ENCODE data around the gene PDE4D. TPM values are rescaled to one million over a fixed set of nuclear protein-coding genes. Genes with fewer than 3 reads are reported as not detected.

The PDE4D gene
- total RNA-seq, 1 experiment from 2014 or later = 3.6 TPM

- no TSS peak for BruUV-seq (replicated peaks)
- no peak overlapping the region for H2AFZ ChIP-seq (ENCODE audit: low read length)
Measured at GRCh38 chr5:59838067-59838466, 55.5 kb downstream of the PDE4D start.

GRCh38 chr5:59837071-59837470 is 56.5 kb downstream of the PDE4D start:
- no peaks in the 10 kb centered on the region for H3K9me2 ChIP-seq (replicated peaks; ENCODE audit: low read length)
- no peaks in the 10 kb centered on the region for H3K79me2 ChIP-seq (ENCODE audit: low read length)
- no peak overlapping the region for H3K4me3 ChIP-seq (ENCODE audit: low read length)
- H3K4me1 ChIP-seq (ENCODE audit: insufficient read depth, low read length) = no peaks in the 10 kb centered on the region
- DNase-seq (no peak), ATAC-seq (no peak)
- H3K36me3 ChIP-seq (ENCODE audit: low read depth, low read length) = no peaks in the 10 kb centered on the region
- no TSS peak for BruUV-seq (replicated peaks)
- CTCF ChIA-PET = no interaction called here
- H3F3A ChIP-seq (ENCODE audit: low read length, unreplicated experiment) = no peaks in the 10 kb centered on the region
- TF ChIP-seq CTCF (conservative IDR thresholded peaks at IDR 0.05; ENCODE audit: low read depth, low read length) (no peak), EZH2phosphoT487 (IDR thresholded peaks at IDR 0.05; ENCODE audit: borderline replicate concordance, low read length) (no peak), EZH2 (IDR thresholded peaks at IDR 0.05; ENCODE audit: low read length, unreplicated experiment) (no peak)
- H2AFZ ChIP-seq (ENCODE audit: low read length) = no peak overlapping the region
- POLR2A ChIA-PET (ENCODE audit: unreplicated experiment) = no interaction called here
- H3K9ac ChIP-seq (ENCODE audit: low read length) = no peak overlapping the region
- intact Hi-C loops (cut with micrococcal nuclease) = no loop called here
- H3K27ac ChIP-seq (ENCODE audit: low read length) = no peak overlapping the region
- no peaks in the 10 kb centered on the region for H4K20me1 ChIP-seq (ENCODE audit: low read length)
- no peak overlapping the region for H3K4me2 ChIP-seq (ENCODE audit: low read length)
- no peaks in the 10 kb centered on the region for H3K9me3 ChIP-seq (ENCODE audit: low read length)
- H3K27me3 ChIP-seq (ENCODE audit: low read length) = peaks cover 12% of the 10 kb centered on the region; the same call in 1 of the 2 replicates

More at GRCh38 chr5:59838067-59838466, 55.5 kb downstream of the PDE4D start:
- Histone ChIP-seq H3K4me1 (ENCODE audit: insufficient read depth, low read length) (no peaks in the 10 kb centered on the region), H3K9me3 (ENCODE audit: low read length) (no peaks in the 10 kb centered on the region), H3F3A (ENCODE audit: low read length, unreplicated experiment) (no peaks in the 10 kb centered on the region), H3K4me2 (ENCODE audit: low read length) (no peak overlapping the region), H3K9me2 (replicated peaks; ENCODE audit: low read length) (no peaks in the 10 kb centered on the region), H4K20me1 (ENCODE audit: low read length) (no peaks in the 10 kb centered on the region), H3K27me3 (ENCODE audit: low read length) (peaks cover 2% of the 10 kb centered on the region; the same call in 1 of the 2 replicates), H3K36me3 (ENCODE audit: low read depth, low read length) (no peaks in the 10 kb centered on the region), H3K79me2 (ENCODE audit: low read length) (no peaks in the 10 kb centered on the region), H3K9ac (ENCODE audit: low read length) (no peak overlapping the region), H3K27ac (ENCODE audit: low read length) (no peak overlapping the region), H3K4me3 (ENCODE audit: low read length) (no peak overlapping the region)
- intact Hi-C loops (cut with micrococcal nuclease) = no loop called here
- ChIA-PET POLR2A (ENCODE audit: unreplicated experiment) (no interaction called here), CTCF (no interaction called here)
- DNase-seq (no peak), ATAC-seq (no peak)
- no peak for TF ChIP-seq CTCF (conservative IDR thresholded peaks at IDR 0.05; ENCODE audit: low read depth, low read length)
- no peak for TF ChIP-seq EZH2phosphoT487 (IDR thresholded peaks at IDR 0.05; ENCODE audit: borderline replicate concordance, low read length)
- no peak for TF ChIP-seq EZH2 (IDR thresholded peaks at IDR 0.05; ENCODE audit: low read length, unreplicated experiment)

- Histone ChIP-seq H3K79me2 (ENCODE audit: low read length) (no peaks in the 10 kb centered on the region), H3K36me3 (ENCODE audit: low read depth, low read length) (no peaks in the 10 kb centered on the region), H3K27me3 (ENCODE audit: low read length) (peaks cover 17% of the 10 kb centered on the region; the same call in 1 of the 2 replicates), H3K9me3 (ENCODE audit: low read length) (no peaks in the 10 kb centered on the region), H3K4me3 (ENCODE audit: low read length) (no peak overlapping the region), H3K9me2 (replicated peaks; ENCODE audit: low read length) (no peaks in the 10 kb centered on the region), H4K20me1 (ENCODE audit: low read length) (no peaks in the 10 kb centered on the region), H3K9ac (ENCODE audit: low read length) (no peak overlapping the region), H3F3A (ENCODE audit: low read length, unreplicated experiment) (no peaks in the 10 kb centered on the region), H2AFZ (ENCODE audit: low read length) (no peak overlapping the region), H3K4me1 (ENCODE audit: insufficient read depth, low read length) (no peaks in the 10 kb centered on the region), H3K27ac (ENCODE audit: low read length) (no peak overlapping the region), H3K4me2 (ENCODE audit: low read length) (no peak overlapping the region)
- ATAC-seq (no peak), DNase-seq (no peak)
- ChIA-PET CTCF (no interaction called here), POLR2A (ENCODE audit: unreplicated experiment) (no interaction called here)
- TF ChIP-seq EZH2 (IDR thresholded peaks at IDR 0.05; ENCODE audit: low read length, unreplicated experiment) = no peak
- intact Hi-C loops (cut with micrococcal nuclease) = no loop called here
- no TSS peak for BruUV-seq (replicated peaks)
Measured at GRCh38 chr5:59835800-59836199, 57.7 kb downstream of the PDE4D start.
